Spinal cord (tissue), 10 donors: Measurements from ENCODE around the gene TP53TG5. TPM values are rescaled to one million over a fixed set of nuclear protein-coding genes. Genes with fewer than 3 reads are reported as not detected.

Experiments
- DNase-seq, 6 donors: peaks; one replicate each; pipeline versions ENCODE4 v3.0.0 to v3.0.0-alpha.2; 2013 to 2015; ENCODE audit warnings: low spot score in 6 of 6, low read depth in 4 of 6
- H3K27ac ChIP-seq: one replicate; pipeline ENCODE4 v1.5.1; 2013; ENCODE audit warnings: low read depth, low read length, control low read depth
- H3K27me3 ChIP-seq: one replicate; pipeline ENCODE4 v1.6.1; 2013; ENCODE audit warnings: low read length; ENCODE audit not compliant: control insufficient read depth, insufficient read depth
- H3K36me3 ChIP-seq: one replicate; pipeline ENCODE4 v1.6.1; 2013; ENCODE audit warnings: low read length; ENCODE audit not compliant: control insufficient read depth, insufficient read depth
- H3K4me1 ChIP-seq: one replicate; pipeline ENCODE4 v1.6.1; 2013; ENCODE audit warnings: low read length; ENCODE audit not compliant: control insufficient read depth, insufficient read depth
- H3K4me3 ChIP-seq: one replicate; pipeline ENCODE4 v1.5.1; 2013; ENCODE audit warnings: low read depth, low read length, control low read depth
- H3K9me3 ChIP-seq: one replicate; pipeline ENCODE4 v1.6.1; 2013; ENCODE audit warnings: low read length; ENCODE audit not compliant: control insufficient read depth, insufficient read depth
- WGBS: methylation state at CpG from one replicate; pipeline ENCODE4 v1.1.5; 2013; ENCODE audit warnings: missing lambda C conversion rate; ENCODE audit not compliant: insufficient coverage; 5-methylcytosine and 5-hydroxymethylcytosine counted together
- polyA plus RNA-seq, 2 donors: library from polyadenylated mRNA; unstranded; fragments of 120-200 nt; gene quantifications; one replicate each; pipeline ENCODE4 v1.2.1, GENCODE V29; 2013; ENCODE audit not compliant: insufficient read length in 2 of 2
- total RNA-seq, 2 donors: library from RNA; depleted of rRNA in 1 of 2; stranded (reverse); fragments of 120-200 nt in 1 of 2; fragments of >200 nt in 1 of 2; gene quantifications; one replicate each; pipeline versions ENCODE4 v1.2.3 to v1.2.4, GENCODE V29; 2013 to 2014
- donor health status: healthy.

TP53TG5 gene
- total and polyA plus RNA-seq, 4 donors = 0.39 to 3.9 (median 1.2) TPM

DNA sequence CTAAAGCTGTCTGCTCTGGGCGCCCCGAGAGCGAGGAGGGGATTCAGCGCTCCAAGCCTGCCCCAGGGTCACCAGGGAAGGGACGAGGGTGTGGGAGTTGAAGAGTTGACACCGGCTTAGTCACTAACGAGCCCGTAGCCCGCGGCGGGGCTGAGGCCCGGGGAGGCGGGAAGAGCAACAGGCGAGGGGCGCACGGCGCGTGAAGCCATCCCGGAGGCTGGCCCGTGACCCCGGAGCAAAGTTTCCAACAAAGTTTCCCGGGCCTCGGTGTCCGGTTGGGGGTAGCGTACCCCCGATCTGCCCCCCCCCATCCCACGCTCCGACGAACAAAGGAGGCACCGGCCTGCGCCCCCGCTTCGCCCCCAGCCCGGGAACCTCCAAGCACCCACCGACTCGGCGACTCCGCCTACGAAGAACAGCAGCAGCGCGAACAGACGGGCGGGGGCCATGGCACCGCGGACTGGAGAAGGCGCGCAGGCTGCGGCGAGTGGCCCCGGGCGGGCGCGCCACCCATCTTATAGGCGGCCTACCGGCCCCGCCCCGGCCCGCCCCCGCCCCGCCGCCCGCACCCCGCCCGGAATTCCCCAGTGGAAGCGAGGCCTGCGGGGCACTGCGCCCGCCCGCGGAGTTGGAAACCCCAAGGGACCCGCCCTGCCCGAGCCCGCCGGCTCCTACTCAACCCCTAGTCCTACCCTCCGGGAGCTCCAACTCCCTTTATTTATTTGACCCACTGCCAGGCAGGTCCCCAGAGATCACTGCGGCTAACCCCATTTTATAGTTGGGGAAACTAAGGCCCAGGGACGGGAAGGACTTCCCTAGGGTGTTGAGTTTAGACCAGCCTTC lies 30.0 kb downstream of the TP53TG5 start, which contains the start of gene SDC4:
TSS of gene SDC4 (minus strand) at position 489 of the 843 bp plus-strand sequence. CDS start at position 449, 40 bp downstream.
- H3K27ac ChIP-seq = peak within 1 kb of the TSS; percentile 33
- H3K27me3 ChIP-seq = peaks cover 15% of the 10 kb centered on the region
- no peaks in the 10 kb centered on the region for H3K9me3 ChIP-seq
- 2% methylated on average over 60 of the region's 77 CpGs for WGBS
- peaks cover 17% of the 10 kb centered on the region for H3K4me1 ChIP-seq
- DNase-seq = peak in 1 of 6 donors; percentile 53
- no peaks in the 10 kb centered on the region for H3K36me3 ChIP-seq
- H3K4me3 ChIP-seq = peak within 1 kb of the TSS; percentile 62

DNA sequence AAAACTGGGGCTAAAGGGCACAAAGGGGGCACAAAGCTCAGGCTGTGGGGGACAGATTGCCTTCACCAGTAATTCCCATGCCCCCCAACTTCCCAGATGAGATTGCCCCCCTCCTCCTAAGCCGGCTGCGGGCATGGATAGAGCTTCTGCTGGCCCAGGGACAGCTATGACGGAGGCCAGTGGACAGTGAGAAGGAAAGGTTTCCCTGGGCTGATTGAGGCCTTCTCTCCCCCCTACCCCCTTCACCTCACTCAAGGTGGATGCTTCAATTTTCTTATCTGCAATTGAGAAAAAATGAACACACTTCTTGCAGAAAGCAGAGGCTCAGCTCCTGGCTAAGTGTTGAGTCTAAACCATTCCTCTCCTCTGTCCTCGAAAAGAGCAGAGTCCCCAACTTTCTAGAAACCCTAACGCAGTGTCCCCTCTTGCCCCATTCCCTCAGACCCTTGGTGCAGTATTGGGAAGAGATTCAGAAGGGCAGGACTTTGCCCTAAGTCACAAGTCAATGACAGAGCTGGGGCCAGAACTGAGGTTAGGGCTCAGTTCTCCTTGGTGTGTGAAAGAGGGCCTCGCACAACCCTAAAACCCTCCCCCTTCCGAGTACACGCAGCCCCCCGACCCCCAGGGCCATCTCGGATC lies 30.7 kb downstream of the TP53TG5 start:
- no peaks in the 10 kb centered on the region for H3K9me3 ChIP-seq
- H3K36me3 ChIP-seq = no peaks in the 10 kb centered on the region
- peaks cover 14% of the 10 kb centered on the region for H3K27me3 ChIP-seq
- peak overlapping the region; percentile 62 for H3K4me3 ChIP-seq
- 0% methylated on average over 2 of the region's 10 CpGs for WGBS
- no peak for DNase-seq
- H3K4me1 ChIP-seq = peaks cover 19% of the 10 kb centered on the region
- peak overlapping the region; percentile 33 for H3K27ac ChIP-seq

DNA sequence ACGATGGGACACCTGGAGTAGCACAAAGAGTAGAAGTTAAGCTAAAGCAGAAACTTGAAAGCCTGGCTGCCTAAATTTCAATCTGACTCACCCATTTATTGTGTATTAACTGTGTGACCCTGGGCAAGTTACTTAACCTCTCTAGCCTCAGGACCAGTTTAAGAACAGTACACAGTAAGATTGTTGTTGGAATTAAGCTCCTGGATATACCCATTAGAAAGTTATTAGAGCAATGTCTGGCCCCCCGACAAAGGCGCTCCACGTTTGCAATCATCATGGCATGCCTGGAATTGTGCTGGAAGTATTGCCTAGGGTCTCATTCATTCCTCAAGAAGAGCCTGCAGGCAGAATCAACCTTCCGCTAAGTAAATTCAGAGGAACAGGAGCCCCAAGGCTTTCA lies 31.3 kb downstream of the TP53TG5 start:
- H3K9me3 ChIP-seq = no peaks in the 10 kb centered on the region
- no peak overlapping the region for H3K27ac ChIP-seq
- H3K4me1 ChIP-seq = peaks cover 24% of the 10 kb centered on the region
- no peak overlapping the region for H3K4me3 ChIP-seq
- WGBS = 46% methylated on average over 4 of the region's 5 CpGs
- DNase-seq = peak in 1 of 6 donors; percentile 87
- peaks cover 14% of the 10 kb centered on the region for H3K27me3 ChIP-seq
- H3K36me3 ChIP-seq = no peaks in the 10 kb centered on the region

DNA sequence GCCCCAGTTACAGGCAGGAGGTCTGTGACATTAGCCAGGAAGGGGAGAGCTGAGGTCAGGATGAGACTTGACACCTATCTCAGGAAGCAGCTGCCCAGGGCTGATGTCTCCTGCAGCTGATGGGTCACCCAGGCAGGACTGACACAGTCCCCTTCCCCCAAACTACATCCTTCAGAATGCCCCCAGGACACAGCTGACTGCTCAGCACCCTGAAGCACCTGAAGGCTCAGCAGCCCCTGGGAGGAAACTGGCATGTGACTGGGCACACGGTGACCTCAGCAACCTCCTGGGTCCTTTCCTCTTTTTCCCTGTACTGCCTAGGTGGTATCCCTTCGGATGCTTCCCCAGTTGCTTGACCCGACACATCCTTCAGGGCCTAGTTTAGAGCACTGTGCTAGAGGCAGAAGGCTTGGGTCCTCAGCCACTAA lies 31.8 kb downstream of the TP53TG5 start:
- 82% methylated on average over 3 of the region's 3 CpGs for WGBS
- DNase-seq = no peak
- peaks cover 29% of the 10 kb centered on the region for H3K4me1 ChIP-seq
- H3K27ac ChIP-seq = no peak overlapping the region
- peaks cover 14% of the 10 kb centered on the region for H3K27me3 ChIP-seq
- no peak overlapping the region for H3K4me3 ChIP-seq
- no peaks in the 10 kb centered on the region for H3K9me3 ChIP-seq
- H3K36me3 ChIP-seq = no peaks in the 10 kb centered on the region

DNA sequence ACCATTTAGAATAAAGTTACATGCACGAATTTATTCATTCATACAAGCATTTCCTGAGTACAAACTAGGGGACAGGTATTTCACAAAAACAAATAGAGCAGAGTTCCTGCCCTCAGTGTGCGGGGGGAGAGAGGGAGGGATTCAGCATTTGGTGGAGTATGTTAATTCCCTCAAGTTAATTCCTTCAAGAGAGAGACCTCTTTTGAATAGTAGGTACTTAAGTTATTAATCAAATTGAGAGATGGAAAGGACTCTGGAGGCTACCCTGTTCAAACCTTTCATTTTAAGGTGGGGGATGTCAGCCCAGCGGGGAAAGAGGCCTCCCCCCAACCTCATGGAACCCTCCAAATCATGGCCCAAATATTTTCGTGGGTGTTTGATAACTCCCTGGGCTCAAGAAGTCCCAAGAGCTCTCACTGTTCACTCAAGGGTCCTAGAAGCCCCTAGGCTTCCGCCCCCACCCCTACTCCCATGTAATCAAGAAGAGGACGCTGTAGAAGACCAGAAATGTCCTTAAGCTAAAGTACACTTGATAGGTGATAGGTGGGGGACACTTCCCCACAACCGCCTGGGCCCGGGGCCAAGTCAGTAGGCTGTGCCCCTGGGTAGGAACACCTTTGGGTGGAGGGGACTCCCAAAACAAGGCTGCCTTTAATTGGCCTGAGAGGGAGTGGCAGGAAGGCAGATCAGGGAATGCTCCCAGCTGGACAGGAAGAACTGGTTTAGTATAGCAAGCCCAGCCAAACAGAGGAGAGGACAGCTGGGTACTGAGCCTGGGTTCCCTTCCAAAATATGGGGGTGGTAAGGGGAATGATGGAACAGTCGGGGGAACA lies 32.8 kb downstream of the TP53TG5 start:
- Histone ChIP-seq H3K4me1 (peaks cover 29% of the 10 kb centered on the region), H3K27ac (no peak overlapping the region), H3K4me3 (no peak overlapping the region), H3K9me3 (no peaks in the 10 kb centered on the region), H3K36me3 (no peaks in the 10 kb centered on the region), H3K27me3 (peaks cover 14% of the 10 kb centered on the region)
- 50% methylated on average over 2 of the region's 9 CpGs for WGBS
- no peak for DNase-seq

DNA sequence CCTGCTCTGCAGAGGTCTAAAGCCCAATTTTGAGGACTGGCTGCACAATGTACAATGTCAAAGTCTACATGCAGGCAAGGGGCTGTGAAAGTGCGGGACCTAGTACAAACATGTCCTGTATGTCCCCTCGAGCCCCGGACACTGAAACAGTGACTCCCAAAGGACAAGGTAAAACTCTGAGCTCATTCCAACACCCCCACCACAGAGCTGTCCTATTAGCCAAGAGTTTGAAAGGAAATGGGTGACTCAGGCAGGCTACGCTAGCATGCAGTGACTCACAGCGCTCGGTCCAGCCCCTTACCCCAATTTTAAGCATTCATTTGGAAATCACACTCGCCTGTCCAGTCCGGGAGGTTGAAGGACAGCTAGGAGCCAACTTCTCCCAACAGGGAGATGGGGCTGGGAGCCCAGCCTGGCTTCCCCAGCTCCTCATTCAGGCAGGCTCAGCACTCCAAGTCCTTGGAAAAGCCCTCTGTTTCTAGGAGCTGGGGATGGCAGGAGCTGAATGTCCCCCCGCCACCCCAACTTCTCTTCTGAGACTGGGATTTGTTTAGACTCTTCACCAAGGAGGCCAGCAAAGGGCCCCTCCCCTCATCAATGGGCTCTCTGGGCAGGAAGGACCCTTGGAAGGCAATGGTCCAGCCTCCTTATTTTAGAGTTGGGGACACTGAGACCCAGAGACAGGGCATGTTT lies 33.8 kb downstream of the TP53TG5 start:
- Histone ChIP-seq H3K9me3 (no peaks in the 10 kb centered on the region), H3K4me3 (no peak overlapping the region), H3K4me1 (peaks cover 29% of the 10 kb centered on the region), H3K27me3 (peaks cover 14% of the 10 kb centered on the region), H3K36me3 (no peaks in the 10 kb centered on the region), H3K27ac (no peak overlapping the region)
- no peak for DNase-seq
- 80% methylated on average over 6 of the region's 9 CpGs for WGBS

DNA sequence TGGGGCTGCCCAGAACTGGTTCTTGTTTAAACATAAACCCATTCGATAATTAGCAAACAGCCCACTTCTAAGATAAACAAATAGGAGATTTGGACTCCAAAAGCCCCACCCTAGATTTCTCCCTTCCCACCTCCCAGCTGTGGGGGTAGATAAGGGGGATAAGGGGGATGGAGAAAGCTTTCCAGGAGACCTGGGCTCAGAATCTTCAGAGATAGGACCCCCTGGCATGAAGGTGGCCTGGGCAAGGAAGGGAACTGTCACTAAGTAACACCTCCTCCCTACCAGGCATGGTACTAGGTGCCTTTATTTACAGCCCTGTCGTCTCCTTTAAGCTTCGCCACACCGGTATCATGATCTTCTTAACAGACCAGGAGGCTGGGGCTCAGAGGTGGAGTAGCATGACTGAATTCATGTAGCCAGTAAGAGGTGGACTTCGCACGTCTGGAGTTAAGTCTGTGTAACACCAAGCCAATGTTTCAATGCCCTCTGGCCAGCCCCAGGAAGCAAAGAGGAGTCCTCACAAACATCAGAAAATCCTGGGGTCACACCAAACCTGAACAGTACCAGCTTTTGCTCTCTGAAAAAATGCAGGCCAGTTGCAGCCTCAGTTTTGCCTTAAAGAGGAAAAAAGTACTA lies 34.5 kb downstream of the TP53TG5 start:
- Histone ChIP-seq H3K27me3 (peaks cover 13% of the 10 kb centered on the region), H3K27ac (no peak overlapping the region), H3K36me3 (no peaks in the 10 kb centered on the region), H3K4me3 (no peak overlapping the region), H3K4me1 (peaks cover 29% of the 10 kb centered on the region), H3K9me3 (no peaks in the 10 kb centered on the region)
- no peak for DNase-seq
- WGBS = 57% methylated on average over 5 of the region's 6 CpGs

DNA sequence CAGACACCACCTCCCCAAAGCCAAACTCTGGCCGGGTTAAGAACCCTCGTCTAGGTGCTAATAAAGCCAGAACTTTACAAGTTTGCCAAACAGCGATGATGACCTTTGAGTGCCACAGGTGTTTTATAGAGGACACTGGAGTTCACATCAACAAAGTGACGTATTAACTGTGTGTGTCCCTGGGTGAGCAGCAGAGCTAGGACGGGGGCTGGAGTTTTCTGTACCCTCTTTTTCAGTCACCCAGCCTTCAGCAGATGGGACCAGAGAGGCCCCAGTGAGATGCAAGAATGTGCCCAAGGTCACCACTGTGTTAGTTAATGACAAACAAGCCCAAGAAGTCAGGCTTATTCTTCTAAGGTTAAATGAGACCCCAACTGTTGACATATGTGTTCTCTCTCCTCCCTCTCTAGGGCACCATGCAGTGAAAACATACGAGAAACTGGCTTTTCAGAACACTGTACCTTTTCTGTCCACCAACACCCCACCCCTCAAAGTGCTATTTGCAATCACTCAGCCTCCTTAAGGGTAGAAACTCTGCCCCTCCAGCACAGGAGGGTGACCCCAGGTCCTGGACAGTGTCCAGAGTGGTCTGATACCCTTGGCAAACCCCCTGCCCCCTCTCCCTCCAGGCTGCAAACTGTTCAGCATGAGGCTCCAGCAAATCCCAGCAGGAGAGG lies 35.1 kb downstream of the TP53TG5 start:
- Histone ChIP-seq H3K9me3 (no peaks in the 10 kb centered on the region), H3K27ac (no peak overlapping the region), H3K36me3 (no peaks in the 10 kb centered on the region), H3K27me3 (peaks cover 10% of the 10 kb centered on the region), H3K4me3 (no peak overlapping the region), H3K4me1 (peaks cover 27% of the 10 kb centered on the region)
- WGBS = 54% methylated on average over 6 of the region's 6 CpGs
- no peak for DNase-seq
